ENCODE results near the gene MAGI3.

DNA sequence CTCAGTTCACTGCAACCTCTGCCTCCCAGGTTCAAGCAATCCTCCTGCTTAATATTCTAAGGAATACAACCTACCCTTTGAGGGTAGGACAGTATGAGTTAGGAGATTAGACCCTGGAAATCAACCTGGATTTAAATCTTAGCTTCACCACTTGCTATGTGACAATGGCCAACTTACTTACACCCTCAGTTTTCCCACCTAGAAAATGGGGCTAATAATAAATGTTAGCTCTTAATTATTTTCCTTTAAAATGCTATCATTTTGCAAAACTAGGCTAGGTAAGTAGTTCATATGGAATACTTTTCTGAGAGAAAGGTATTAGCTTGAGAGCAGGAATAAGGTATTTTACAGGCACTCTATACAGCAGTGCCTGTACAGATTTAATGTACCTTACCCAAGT is 258.2 kb downstream of the MAGI3 start:
- no peak for TF ChIP-seq POLR2A (IDR thresholded peaks at IDR 0.05)
- no peak for TF ChIP-seq CTCF (IDR thresholded peaks at IDR 0.05)
